Sigmoid colon (tissue), 4 donors: ENCODE measurements around the gene AP2A1.

Experiments
- CTCF ChIP-seq, 4 experiments: fragments of 450-650 bp in 3 of 4; fragments of 200-600 bp in 1 of 4; IDR thresholded peaks; one replicate each; pipeline ENCODE4 v1.5.1; 2016 to 2019; ENCODE audit warnings: antibody characterized with exemption in 4 of 4, mild to moderate bottlenecking in 3 of 4, moderate library complexity in 2 of 4
- EP300 ChIP-seq, 4 donors: sonication (generic); formaldehyde crosslinking; IDR thresholded peaks; one replicate each; pipeline ENCODE4 v1.6.1; 2017; ENCODE audit warnings: antibody characterized with exemption in 4 of 4
- POLR2A ChIP-seq, 2 donors: fragments of 450-650 bp; IDR thresholded peaks; one replicate each; pipeline ENCODE4 v1.6.1; 2016; ENCODE audit warnings: antibody characterized with exemption in 2 of 2, mild to moderate bottlenecking in 2 of 2, moderate library complexity in 2 of 2
- POLR2AphosphoS5 ChIP-seq, 4 donors: sonication (generic); formaldehyde crosslinking; IDR thresholded peaks; one replicate each; pipeline ENCODE4 v1.6.1; 2017; ENCODE audit warnings: antibody characterized with exemption in 4 of 4

- TF ChIP-seq CTCF (IDR thresholded peaks at IDR 0.05) = no peak
- TF ChIP-seq POLR2AphosphoS5 (IDR thresholded peaks at IDR 0.05) = no peak
- no peak for TF ChIP-seq EP300 (IDR thresholded peaks at IDR 0.05)
- TF ChIP-seq POLR2A (IDR thresholded peaks at IDR 0.05) = no peak
These were observed 44.5 kb downstream of the AP2A1 start for GRCh38 chr19:49811328-49811727.
